Loucy (cell line): ENCODE data around the gene PHF21B.

ENCODE experiments used
- H2AFZ ChIP-seq: fragments of 200-600 bp; sonication (generic); 2 replicates; pipeline ENCODE4 v1.6.0; 2016; ENCODE audit warnings: antibody characterized with exemption, mild to moderate bottlenecking, low read length, moderate library complexity
- H3F3A ChIP-seq: fragments of 200-600 bp; 2 replicates; pipeline ENCODE4 v1.6.0; 2016; ENCODE audit warnings: antibody characterized with exemption, low read depth, mild to moderate bottlenecking
- H3K27me3 ChIP-seq: fragments of 200-600 bp; sonication (generic); 2 replicates; pipeline ENCODE4 v1.6.1; 2014; ENCODE audit warnings: low read length, mild to moderate bottlenecking; ENCODE audit not compliant: insufficient read depth, poor library complexity, severe bottlenecking
- H3K36me3 ChIP-seq: fragments of 200-600 bp; sonication (generic); 2 replicates; pipeline ENCODE4 v1.6.1; 2016; ENCODE audit warnings: low read length; ENCODE audit not compliant: insufficient read depth
- H3K4me1 ChIP-seq: fragments of 200-600 bp; sonication (generic); 2 replicates; pipeline ENCODE4 v1.5.1; 2014; ENCODE audit warnings: low read length, mild to moderate bottlenecking; ENCODE audit not compliant: insufficient read depth, poor library complexity, severe bottlenecking
- H3K4me2 ChIP-seq: fragments of 200-600 bp; sonication (generic); 2 replicates; pipeline ENCODE4 v1.6.0; 2014; ENCODE audit warnings: antibody characterized with exemption, low read length, low read depth, mild to moderate bottlenecking; ENCODE audit not compliant: poor library complexity, severe bottlenecking
- H3K4me3 ChIP-seq: fragments of 200-600 bp; sonication (generic); 2 replicates; pipeline ENCODE4 v1.5.1; 2014; ENCODE audit warnings: low read length, mild to moderate bottlenecking, mixed read lengths; ENCODE audit not compliant: poor library complexity, severe bottlenecking
- H3K79me2 ChIP-seq: fragments of 200-600 bp; sonication (generic); 2 replicates; pipeline ENCODE4 v1.6.1; 2014; ENCODE audit warnings: low read length; ENCODE audit not compliant: insufficient read depth
- H3K9ac ChIP-seq: fragments of 200-600 bp; sonication (generic); 2 replicates; pipeline ENCODE4 v1.6.0; 2014; ENCODE audit warnings: mild to moderate bottlenecking, low read depth, low read length, moderate library complexity; ENCODE audit not compliant: poor library complexity, severe bottlenecking
- H3K9me2 ChIP-seq: fragments of 200-600 bp; sonication (generic); replicated peaks from 2 replicates; pipeline ENCODE4 v1.6.1; 2016; ENCODE audit warnings: low read depth, low read length, mixed read lengths
- H3K9me3 ChIP-seq: fragments of 200-600 bp; sonication (generic); 2 replicates; pipeline ENCODE4 v1.6.1; 2014; ENCODE audit warnings: mild to moderate bottlenecking, antibody characterized with exemption, low read length, low read depth; ENCODE audit not compliant: insufficient read depth
- H4K20me1 ChIP-seq: fragments of 200-600 bp; sonication (generic); 2 replicates; pipeline ENCODE4 v1.6.0; 2014; ENCODE audit warnings: antibody characterized with exemption, low read length, mild to moderate bottlenecking; ENCODE audit not compliant: insufficient read depth, poor library complexity, severe bottlenecking
- EZH2phosphoT487 ChIP-seq: fragments of 200-600 bp; IDR thresholded peaks from 2 replicates; pipeline ENCODE4 v1.6.1; 2018; ENCODE audit warnings: antibody characterized with exemption, mild to moderate bottlenecking, moderate library complexity, borderline replicate concordance
- TF ChIP-seq, protein P1 (sequence below): fragments of 200-600 bp; sonication (generic); conservative IDR thresholded peaks from 2 replicates; pipeline ENCODE4 v1.5.1; 2014; ENCODE audit warnings: mild to moderate bottlenecking, antibody characterized with exemption, low read length

Gene PHF21B

GRCh38 chr22:45034821-45035220 lies 25.0 kb upstream of the PHF21B start:
- Histone ChIP-seq H3K4me1 (peaks cover 3% of the 10 kb centered on the region), H3K27me3 (no peaks in the 10 kb centered on the region), H3K9ac (no peak overlapping the region), H2AFZ (no peak overlapping the region), H3F3A (no peaks in the 10 kb centered on the region), H3K36me3 (no peaks in the 10 kb centered on the region), H3K4me3 (no peak overlapping the region), H3K4me2 (no peak overlapping the region), H3K9me2 (no peaks in the 10 kb centered on the region), H4K20me1 (no peaks in the 10 kb centered on the region), H3K9me3 (no peaks in the 10 kb centered on the region), H3K79me2 (no peaks in the 10 kb centered on the region)
- no peak for TF ChIP-seq EZH2phosphoT487
- TF ChIP-seq, protein P1, sequence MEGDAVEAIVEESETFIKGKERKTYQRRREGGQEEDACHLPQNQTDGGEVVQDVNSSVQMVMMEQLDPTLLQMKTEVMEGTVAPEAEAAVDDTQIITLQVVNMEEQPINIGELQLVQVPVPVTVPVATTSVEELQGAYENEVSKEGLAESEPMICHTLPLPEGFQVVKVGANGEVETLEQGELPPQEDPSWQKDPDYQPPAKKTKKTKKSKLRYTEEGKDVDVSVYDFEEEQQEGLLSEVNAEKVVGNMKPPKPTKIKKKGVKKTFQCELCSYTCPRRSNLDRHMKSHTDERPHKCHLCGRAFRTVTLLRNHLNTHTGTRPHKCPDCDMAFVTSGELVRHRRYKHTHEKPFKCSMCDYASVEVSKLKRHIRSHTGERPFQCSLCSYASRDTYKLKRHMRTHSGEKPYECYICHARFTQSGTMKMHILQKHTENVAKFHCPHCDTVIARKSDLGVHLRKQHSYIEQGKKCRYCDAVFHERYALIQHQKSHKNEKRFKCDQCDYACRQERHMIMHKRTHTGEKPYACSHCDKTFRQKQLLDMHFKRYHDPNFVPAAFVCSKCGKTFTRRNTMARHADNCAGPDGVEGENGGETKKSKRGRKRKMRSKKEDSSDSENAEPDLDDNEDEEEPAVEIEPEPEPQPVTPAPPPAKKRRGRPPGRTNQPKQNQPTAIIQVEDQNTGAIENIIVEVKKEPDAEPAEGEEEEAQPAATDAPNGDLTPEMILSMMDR, result no peak

DNA sequence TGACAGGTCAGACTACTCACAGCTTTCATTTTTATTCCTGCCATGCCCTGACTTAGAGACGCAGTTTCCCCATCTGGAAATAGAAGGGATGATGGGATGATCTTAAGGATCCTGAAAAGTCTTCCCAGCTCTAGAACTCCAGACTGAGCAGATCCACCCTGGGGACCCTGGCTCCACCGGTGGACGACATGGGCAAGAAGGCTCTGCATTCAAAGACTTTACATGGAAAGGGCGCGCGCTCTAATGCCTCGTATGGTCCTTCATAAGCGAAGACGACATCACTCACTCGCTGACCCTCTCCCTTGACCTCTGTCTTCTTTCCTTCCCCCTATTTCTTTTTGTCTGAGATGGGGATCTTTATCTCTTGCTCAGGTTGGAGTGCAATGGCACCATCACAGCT lies 24.4 kb upstream of the PHF21B start:
- no peak overlapping the region for H3K4me2 ChIP-seq
- H3K9ac ChIP-seq, result no peak overlapping the region
- no peaks in the 10 kb centered on the region for H3K9me3 ChIP-seq
- H3K36me3 ChIP-seq, result no peaks in the 10 kb centered on the region
- no peaks in the 10 kb centered on the region for H4K20me1 ChIP-seq
- peaks cover 3% of the 10 kb centered on the region for H3K4me1 ChIP-seq
- no peak overlapping the region for H3K4me3 ChIP-seq
- no peaks in the 10 kb centered on the region for H3K79me2 ChIP-seq
- TF ChIP-seq, protein P1, result no peak
- TF ChIP-seq EZH2phosphoT487, result no peak
- no peaks in the 10 kb centered on the region for H3K27me3 ChIP-seq
- no peaks in the 10 kb centered on the region for H3F3A ChIP-seq
- H3K9me2 ChIP-seq, result no peaks in the 10 kb centered on the region
- no peak overlapping the region for H2AFZ ChIP-seq

GRCh38 chr22:45033136-45033535 lies 23.3 kb upstream of the PHF21B start:
- no peak overlapping the region for H3K4me2 ChIP-seq
- TF ChIP-seq EZH2phosphoT487, result no peak
- TF ChIP-seq, protein P1, result no peak
- H3K27me3 ChIP-seq, result no peaks in the 10 kb centered on the region
- H3K36me3 ChIP-seq, result no peaks in the 10 kb centered on the region
- H3K9ac ChIP-seq, result no peak overlapping the region
- no peaks in the 10 kb centered on the region for H4K20me1 ChIP-seq
- H3K9me2 ChIP-seq, result no peaks in the 10 kb centered on the region
- no peaks in the 10 kb centered on the region for H3K9me3 ChIP-seq
- peaks cover 3% of the 10 kb centered on the region for H3K4me1 ChIP-seq
- H2AFZ ChIP-seq, result no peak overlapping the region
- H3K79me2 ChIP-seq, result no peaks in the 10 kb centered on the region
- no peaks in the 10 kb centered on the region for H3F3A ChIP-seq
- no peak overlapping the region for H3K4me3 ChIP-seq
